Esophagus squamous epithelium (tissue), 5 donors: ENCODE results near the gene OSCP1. TPM values are rescaled to one million over a fixed set of nuclear protein-coding genes. Genes with fewer than 3 reads are reported as not detected.
A peak's percentile ranks its signal among the peaks of the same experiment; 100 is the strongest.

ENCODE experiments used
- DNase-seq: peaks from one replicate; lab custom pipeline; 2025; lab: John Stamatoyannopoulos, UW
- H3K27ac ChIP-seq, 4 donors: fragments of 200-600 bp; sonication (generic); one replicate each; pipeline ENCODE4 v1.5.1; 2016 to 2019; ENCODE audit warnings: mild to moderate bottlenecking in 1 of 4
- H3K27me3 ChIP-seq, 4 donors: fragments of 200-600 bp; sonication (generic); 1 replicate in 3 of 4; 2 replicates in 1 of 4; pipeline versions ENCODE4 v1.5.1 to v1.6.0; 2017 to 2021; ENCODE audit warnings: antibody characterized with exemption in 1 of 4
- H3K36me3 ChIP-seq, 3 donors: fragments of 200-600 bp; sonication (generic); one replicate each; pipeline ENCODE4 v1.5.1; 2016 to 2019
- H3K4me1 ChIP-seq, 3 donors: fragments of 200-600 bp; sonication (generic); one replicate each; pipeline ENCODE4 v1.5.1; 2017 to 2019
- H3K4me3 ChIP-seq, 4 donors: fragments of 200-600 bp; sonication (generic); 1 replicate in 3 of 4; 2 replicates in 1 of 4; pipeline ENCODE4 v1.5.1; 2016 to 2019; ENCODE audit warnings: mild to moderate bottlenecking in 2 of 4, moderate library complexity in 1 of 4
- H3K9me3 ChIP-seq, 3 donors: fragments of 200-600 bp; sonication (generic); one replicate each; pipeline ENCODE4 v1.5.1; 2016 to 2019
- CTCF ChIP-seq, 6 experiments: fragments of 450-650 bp in 4 of 6; fragments of 200-600 bp in 2 of 6; sonication (generic) in 2 of 6; IDR thresholded peaks; one replicate each; pipeline ENCODE4 v1.5.1; 2016 to 2019; ENCODE audit warnings: antibody characterized with exemption in 6 of 6, mild to moderate bottlenecking in 4 of 6, moderate library complexity in 4 of 6
- POLR2A ChIP-seq, 4 donors: fragments of 450-650 bp; IDR thresholded peaks; one replicate each; pipeline ENCODE4 v1.6.1; 2017; ENCODE audit warnings: antibody characterized with exemption in 4 of 4, mild to moderate bottlenecking in 4 of 4, moderate library complexity in 3 of 4
- WGBS, 2 donors: methylation state at CpG; one replicate each; pipeline ENCODE4 v1.1.5; 2018; 5-methylcytosine and 5-hydroxymethylcytosine counted together
- intact Hi-C: fragments of 100-400 bp; cut with DNase I; formaldehyde crosslinking; loops from one replicate; pipeline ENCODE4 v1.15.0; 2022
- total RNA-seq, 4 donors: library from RNA; depleted of rRNA; stranded (reverse); fragments of >200 nt; gene quantifications; one replicate each; pipeline ENCODE4 v1.1.0, GENCODE V29; 2016
- donor health status: DM: yes; HTN: yes; CAD: no.

The OSCP1 gene
- total RNA-seq, 4 donors from 2014 or later: 2.4 to 6.8 (median 4.5) TPM

- intact Hi-C loops: no loop called here
- H3K27me3 ChIP-seq: no peaks in the 10 kb centered on the region
- peaks cover 0 to 23% (median 8%) of the 10 kb centered on the region in 3 donors for H3K4me1 ChIP-seq
- WGBS, 2 donors: 91% methylated on average over 8 to 9 of the region's 12 CpGs
- H3K27ac ChIP-seq: peak overlapping the region in 2 of 4 donors; percentile 67 to 68
- no peaks in the 10 kb centered on the region for H3K9me3 ChIP-seq
- no peak for DNase-seq
- H3K4me3 ChIP-seq: peak overlapping the region in 3 of 4 donors; percentile 13 to 49 (median 20)
- no peaks in the 10 kb centered on the region for H3K36me3 ChIP-seq
- TF ChIP-seq POLR2A (IDR thresholded peaks at IDR 0.05): no peak
- TF ChIP-seq CTCF (IDR thresholded peaks at IDR 0.05): no peak
These were observed 48.4 kb downstream of the OSCP1 start for GRCh38 chr1:36401602-36402503.

- WGBS, 2 donors: 75 to 91% methylated on average over 4 to 9 of the region's 22 CpGs
These were observed 49.2 kb downstream of the OSCP1 start for GRCh38 chr1:36400825-36401601.

GRCh38 chr1:36400514-36400824, 49.8 kb downstream of the OSCP1 start:
- 52 to 54% methylated on average over 2 to 3 of the region's 10 CpGs for WGBS, 2 donors
- no peak for DNase-seq
- intact Hi-C loops: no loop called here

More at GRCh38 chr1:36400825-36401601, 49.2 kb downstream of the OSCP1 start:
- Histone ChIP-seq H3K27me3 (no peaks in the 10 kb centered on the region), H3K27ac (peak overlapping the region in 2 of 4 donors; percentile 67 to 68), H3K9me3 (no peaks in the 10 kb centered on the region), H3K4me1 (peaks cover 0 to 31% (median 16%) of the 10 kb centered on the region in 3 donors), H3K4me3 (peak overlapping the region in 3 of 4 donors; percentile 13 to 49 (median 20)), H3K36me3 (no peaks in the 10 kb centered on the region)
- peak; percentile 49 for DNase-seq
- intact Hi-C loops: no loop called here
- TF ChIP-seq CTCF (IDR thresholded peaks at IDR 0.05) (no peak), POLR2A (IDR thresholded peaks at IDR 0.05) (peak in 1 of 4 donors; percentile 34)

GRCh38 chr1:36398370-36398977, 51.8 kb downstream of the OSCP1 start:
- no peaks in the 10 kb centered on the region for H3K27me3 ChIP-seq
- H3K4me1 ChIP-seq: peaks cover 0 to 35% (median 16%) of the 10 kb centered on the region in 3 donors
- H3K36me3 ChIP-seq: peaks cover 5 to 9% (median 5%) of the 10 kb centered on the region in 3 donors
- DNase-seq: no peak
- H3K9me3 ChIP-seq: no peaks in the 10 kb centered on the region
- H3K27ac ChIP-seq: peak overlapping the region in 3 of 4 donors; percentile 94 to 95 (median 94)
- intact Hi-C loops: no loop called here
- peak overlapping the region in 1 of 4 donors; percentile 76 for H3K4me3 ChIP-seq
- TF ChIP-seq CTCF (IDR thresholded peaks at IDR 0.05) (no peak), POLR2A (IDR thresholded peaks at IDR 0.05) (no peak)
- 73 to 80% methylated on average over 5 to 7 of the region's 7 CpGs for WGBS, 2 donors

More at GRCh38 chr1:36400514-36400824, 49.8 kb downstream of the OSCP1 start:
- Histone ChIP-seq H3K36me3 (no peaks in the 10 kb centered on the region), H3K27me3 (no peaks in the 10 kb centered on the region), H3K4me1 (peaks cover 0 to 35% (median 16%) of the 10 kb centered on the region in 3 donors), H3K9me3 (no peaks in the 10 kb centered on the region), H3K27ac (peak overlapping the region in 2 of 4 donors; percentile 67 to 68), H3K4me3 (peak overlapping the region in 2 of 4 donors; percentile 13 to 49)
- TF ChIP-seq CTCF (IDR thresholded peaks at IDR 0.05) (no peak), POLR2A (IDR thresholded peaks at IDR 0.05) (no peak)
